Caco-2 (cell line): ENCODE measurements around the gene RC3H2. TPM values are rescaled to one million over a fixed set of nuclear protein-coding genes. Genes with fewer than 3 reads are reported as not detected.
"Not testable (repeated sequence)": the region's sequence is repeated elsewhere in the genome, so short reads cannot be mapped to it uniquely, and the experiment has no call there.

Experiments
- BruUV-seq: library from RNA; stranded (reverse); fragments of 400-500 nt; replicated peaks from 2 replicates; lab custom pipeline; 2021; lab: Mats Ljungman, UMichigan
- CTCF ChIA-PET: fragments of 300-600 bp; sonication (Branson Sonifier 250); formaldehyde crosslinking; loops from one replicate; lab custom pipeline; 2022; ENCODE audit warnings: antibody characterized with exemption; lab: Charles Lee
- POLR2A ChIA-PET: fragments of 300-600 bp; sonication (Branson Sonifier 250); formaldehyde crosslinking; loops from one replicate; lab custom pipeline; 2022; ENCODE audit warnings: antibody characterized with exemption; lab: Charles Lee
- DNase-seq, 2 experiments: peaks; one replicate each; pipeline versions ENCODE4 v3.0.0 to v3.0.0-alpha.2; 2020 to 2022
- H3K27me3 ChIP-seq: replicated peaks from 2 replicates; pipeline ENCODE4 v1.6.0; 2011; ENCODE audit warnings: low read length; ENCODE audit not compliant: control insufficient read depth, insufficient read depth
- H3K36me3 ChIP-seq: 2 replicates; pipeline ENCODE4 v1.5.1; 2011; ENCODE audit warnings: low read length; ENCODE audit not compliant: control insufficient read depth, insufficient read depth
- H3K4me1 ChIP-seq: fragments of 250-450 bp; sonication (Bioruptor Pico); 2 replicates; pipeline ENCODE4 v1.5.1; 2020; ENCODE audit warnings: mild to moderate bottlenecking
- H3K4me3 ChIP-seq: 2 replicates; pipeline ENCODE4 v1.5.1; 2011; ENCODE audit warnings: low read depth, mild to moderate bottlenecking, control low read depth, low read length
- H3K9me3 ChIP-seq: fragments of 250-450 bp; sonication (Bioruptor Pico); 2 replicates; pipeline ENCODE4 v1.5.1; 2020; ENCODE audit warnings: mild to moderate bottlenecking, moderate library complexity
- H3K27ac Mint-ChIP-seq: one replicate; pipeline ENCODE4 v1.8.0; 2022; ENCODE audit warnings: mixed read lengths; ENCODE audit not compliant: unreplicated experiment
- H3K27me3 Mint-ChIP-seq: one replicate; pipeline ENCODE4 v1.8.0; 2022; ENCODE audit warnings: mixed read lengths; ENCODE audit not compliant: insufficient read depth, unreplicated experiment
- H3K36me3 Mint-ChIP-seq: one replicate; pipeline ENCODE4 v1.8.0; 2022; ENCODE audit warnings: mild to moderate bottlenecking, mixed read lengths; ENCODE audit not compliant: insufficient read depth, unreplicated experiment
- H3K4me1 Mint-ChIP-seq: one replicate; pipeline ENCODE4 v1.8.0; 2022; ENCODE audit warnings: low read depth, mixed read lengths; ENCODE audit not compliant: unreplicated experiment
- H3K4me3 Mint-ChIP-seq: one replicate; pipeline ENCODE4 v1.8.0; 2022; ENCODE audit warnings: mild to moderate bottlenecking, moderate library complexity, mixed read lengths; ENCODE audit not compliant: unreplicated experiment
- H3K9me3 Mint-ChIP-seq: one replicate; pipeline ENCODE4 v1.8.0; 2022; ENCODE audit warnings: mixed read lengths; ENCODE audit not compliant: unreplicated experiment
- intact Hi-C: fragments of 100-400 bp; cut with micrococcal nuclease; formaldehyde crosslinking; loops from one replicate; pipeline ENCODE4 v1.10.0; 2022; ENCODE audit not compliant: unreplicated experiment
- total RNA-seq: library from RNA; stranded (reverse); gene quantifications from 2 replicates; pipeline ENCODE4 v1.2.3, GENCODE V29; 2022
- TF ChIP-seq, protein P1 (sequence below), 2 experiments: fragments of 200-600 bp in 1 of 2; IDR thresholded peaks; 1 replicate in 1 of 2; 2 replicates in 1 of 2; pipeline versions ENCODE4 v1.5.1 to v1.8.0; 2011 to 2022; ENCODE audit warnings: antibody characterized with exemption in 1 of 2, control low read depth in 1 of 2, inconsistent platforms in 1 of 2, low read depth in 1 of 2, low read length in 1 of 2, mild to moderate bottlenecking in 1 of 2, moderate library complexity in 1 of 2; ENCODE audit not compliant: insufficient read depth in 1 of 2, severe bottlenecking in 1 of 2, unreplicated experiment in 1 of 2

The RC3H2 gene
- total RNA-seq, 1 experiment from 2014 or later = 53.8 TPM

- BruUV-seq = no TSS peak
- no peaks in the 10 kb centered on the region for H3K4me1 ChIP-seq
Observed at GRCh38 chr9:122837266-122837850, 67.8 kb downstream of the RC3H2 start.

DNA sequence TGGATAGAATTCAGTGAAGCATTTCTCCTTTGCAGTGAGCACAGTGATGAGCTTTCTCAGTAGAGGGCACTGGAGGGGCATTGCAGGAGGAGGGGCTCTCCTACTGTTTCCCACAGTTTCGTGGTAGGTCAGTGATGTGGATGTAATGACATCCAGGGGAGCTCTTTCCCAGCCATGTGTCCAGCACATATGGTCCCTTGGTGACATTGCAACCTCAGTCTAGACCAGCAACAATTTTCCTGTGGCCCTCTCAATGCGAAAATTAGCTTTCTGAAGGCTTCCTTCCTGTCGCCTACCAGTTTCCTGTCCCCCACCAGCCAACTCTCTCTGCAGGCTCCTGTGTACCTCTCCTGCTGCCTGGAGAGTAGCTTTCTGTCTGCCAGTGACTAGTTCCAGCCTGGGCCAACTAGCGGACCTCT, 69.8 kb downstream of the RC3H2 start:
- no peaks in the 10 kb centered on the region for H3K27me3 ChIP-seq

More at GRCh38 chr9:122837266-122837850, 67.8 kb downstream of the RC3H2 start:
- H3K4me1 Mint-ChIP-seq = no peaks in the 10 kb centered on the region
- ChIA-PET CTCF (no interaction called here), POLR2A (no interaction called here)
- no peak overlapping the region for H3K4me3 Mint-ChIP-seq
- TF ChIP-seq, protein P1, sequence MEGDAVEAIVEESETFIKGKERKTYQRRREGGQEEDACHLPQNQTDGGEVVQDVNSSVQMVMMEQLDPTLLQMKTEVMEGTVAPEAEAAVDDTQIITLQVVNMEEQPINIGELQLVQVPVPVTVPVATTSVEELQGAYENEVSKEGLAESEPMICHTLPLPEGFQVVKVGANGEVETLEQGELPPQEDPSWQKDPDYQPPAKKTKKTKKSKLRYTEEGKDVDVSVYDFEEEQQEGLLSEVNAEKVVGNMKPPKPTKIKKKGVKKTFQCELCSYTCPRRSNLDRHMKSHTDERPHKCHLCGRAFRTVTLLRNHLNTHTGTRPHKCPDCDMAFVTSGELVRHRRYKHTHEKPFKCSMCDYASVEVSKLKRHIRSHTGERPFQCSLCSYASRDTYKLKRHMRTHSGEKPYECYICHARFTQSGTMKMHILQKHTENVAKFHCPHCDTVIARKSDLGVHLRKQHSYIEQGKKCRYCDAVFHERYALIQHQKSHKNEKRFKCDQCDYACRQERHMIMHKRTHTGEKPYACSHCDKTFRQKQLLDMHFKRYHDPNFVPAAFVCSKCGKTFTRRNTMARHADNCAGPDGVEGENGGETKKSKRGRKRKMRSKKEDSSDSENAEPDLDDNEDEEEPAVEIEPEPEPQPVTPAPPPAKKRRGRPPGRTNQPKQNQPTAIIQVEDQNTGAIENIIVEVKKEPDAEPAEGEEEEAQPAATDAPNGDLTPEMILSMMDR (IDR thresholded peaks at IDR 0.05; ENCODE audit: insufficient read depth in 1 of 2, low read depth in 1 of 2, low read length in 1 of 2, severe bottlenecking in 1 of 2, unreplicated experiment in 1 of 2) = no peak
- no peak for DNase-seq
- H3K9me3 ChIP-seq = no peaks in the 10 kb centered on the region
- no peaks in the 10 kb centered on the region for H3K9me3 Mint-ChIP-seq
- intact Hi-C loops = no loop called here
- no peaks in the 10 kb centered on the region for H3K27me3 Mint-ChIP-seq
- no peak overlapping the region for H3K27ac Mint-ChIP-seq
- H3K27me3 ChIP-seq = no peaks in the 10 kb centered on the region
- no peak overlapping the region for H3K4me3 ChIP-seq
- H3K36me3 Mint-ChIP-seq = no peaks in the 10 kb centered on the region
- H3K36me3 ChIP-seq = no peaks in the 10 kb centered on the region

GRCh38 chr9:122832194-122832593, 73.0 kb downstream of the RC3H2 start:
- no peaks in the 10 kb centered on the region for H3K36me3 ChIP-seq
- ChIA-PET CTCF (interaction anchor here (1.0 kb wide), 1 partner anchor 159 kb away, joined by 5 read pairs; no protein-coding TSS in a partner anchor), POLR2A (no interaction called here)
- no peak for DNase-seq
- no peaks in the 10 kb centered on the region for H3K27me3 Mint-ChIP-seq
- no peak overlapping the region for H3K27ac Mint-ChIP-seq
- no TSS peak for BruUV-seq
- H3K4me3 ChIP-seq = no peak overlapping the region
- no peaks in the 10 kb centered on the region for H3K9me3 ChIP-seq
- H3K27me3 ChIP-seq = no peaks in the 10 kb centered on the region
- H3K4me1 Mint-ChIP-seq = no peaks in the 10 kb centered on the region
- H3K4me3 Mint-ChIP-seq = no peak overlapping the region
- intact Hi-C loops = no loop called here
- H3K36me3 Mint-ChIP-seq = peaks cover 13% of the 10 kb centered on the region
- H3K4me1 ChIP-seq = peaks cover 3% of the 10 kb centered on the region; the same call in 1 of the 2 replicates
- TF ChIP-seq, protein P1 (IDR thresholded peaks at IDR 0.05; ENCODE audit: insufficient read depth in 1 of 2, low read depth in 1 of 2, low read length in 1 of 2, severe bottlenecking in 1 of 2, unreplicated experiment in 1 of 2) = no peak
- no peaks in the 10 kb centered on the region for H3K9me3 Mint-ChIP-seq

More for the DNA sequence above, 69.8 kb downstream of the RC3H2 start:
- Histone ChIP-seq H3K9me3 (no peaks in the 10 kb centered on the region), H3K4me3 (no peak overlapping the region), H3K4me1 (no peaks in the 10 kb centered on the region), H3K36me3 (no peaks in the 10 kb centered on the region)
- peak in 1 of 2 experiments; percentile 20 for DNase-seq
- intact Hi-C loops = no loop called here
- Mint-ChIP-seq H3K4me3 (no peak overlapping the region), H3K4me1 (no peaks in the 10 kb centered on the region), H3K27ac (no peak overlapping the region), H3K36me3 (no peaks in the 10 kb centered on the region), H3K27me3 (no peaks in the 10 kb centered on the region), H3K9me3 (no peaks in the 10 kb centered on the region)
- TF ChIP-seq, protein P1 (IDR thresholded peaks at IDR 0.05; ENCODE audit: insufficient read depth in 1 of 2, low read depth in 1 of 2, low read length in 1 of 2, severe bottlenecking in 1 of 2, unreplicated experiment in 1 of 2) = peak in 1 of 2 experiments; percentile 23
- CTCF ChIA-PET = interaction anchor here (0.6 kb wide), 1 partner anchor 63 kb away, joined by 7 read pairs; no protein-coding TSS in a partner anchor
- POLR2A ChIA-PET = no interaction called here
- no TSS peak for BruUV-seq

- H3K36me3 ChIP-seq, H3K9me3 Mint-ChIP-seq, DNase-seq, intact Hi-C loops, H3K4me1 Mint-ChIP-seq, H3K27me3 Mint-ChIP-seq, H3K9me3 ChIP-seq, CTCF ChIA-PET, H3K27me3 ChIP-seq, BruUV-seq, H3K4me1 ChIP-seq: not testable (repeated sequence)
- Mint-ChIP-seq H3K36me3 (peaks cover 26% of the 10 kb centered on the region), H3K4me3 (peak overlapping the region; percentile 98), H3K27ac (peak overlapping the region; percentile 87)
- POLR2A ChIA-PET = interaction anchor here (0.7 to 1.3 kb wide), 2 partner anchors 112 to 483 kb away, joined by 3 to 6 read pairs; partner anchors contain the start of gene RABGAP1
- H3K4me3 ChIP-seq = peak overlapping the region; percentile 91
Observed at GRCh38 chr9:122828965-122829284, 76.2 kb downstream of the RC3H2 start.
